GM04503 (cell line): Measurements from ENCODE around the gene GLDC.
"Not testable (repeated sequence)": the region's sequence is repeated elsewhere in the genome, so short reads cannot be mapped to it uniquely, and the experiment has no call there.

Experiments used
- DNase-seq: peaks from one replicate; pipeline ENCODE4 v3.0.0-alpha.2; 2012; ENCODE audit warnings: low read depth

GLDC gene

DNA sequence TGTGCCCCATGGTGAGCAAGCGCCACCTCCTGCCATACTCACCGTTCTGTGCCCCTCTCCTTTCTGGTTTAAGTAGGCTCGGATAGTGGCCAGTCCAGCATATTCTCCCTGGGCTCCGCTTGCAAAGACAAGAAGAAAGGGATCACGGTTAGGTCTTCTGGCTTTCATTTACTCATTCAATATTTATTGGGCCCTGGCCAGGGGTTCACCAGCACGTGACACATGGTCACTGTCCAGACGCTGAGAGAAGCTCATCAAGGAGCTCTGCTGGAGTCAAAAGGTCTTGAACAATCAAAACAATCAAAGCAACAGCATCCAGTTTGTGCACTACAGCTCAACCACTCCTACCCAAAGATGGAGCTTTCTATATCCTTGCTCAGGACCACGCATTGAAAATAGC, 80.2 kb downstream of the GLDC start:
- DNase-seq = no peak

DNA sequence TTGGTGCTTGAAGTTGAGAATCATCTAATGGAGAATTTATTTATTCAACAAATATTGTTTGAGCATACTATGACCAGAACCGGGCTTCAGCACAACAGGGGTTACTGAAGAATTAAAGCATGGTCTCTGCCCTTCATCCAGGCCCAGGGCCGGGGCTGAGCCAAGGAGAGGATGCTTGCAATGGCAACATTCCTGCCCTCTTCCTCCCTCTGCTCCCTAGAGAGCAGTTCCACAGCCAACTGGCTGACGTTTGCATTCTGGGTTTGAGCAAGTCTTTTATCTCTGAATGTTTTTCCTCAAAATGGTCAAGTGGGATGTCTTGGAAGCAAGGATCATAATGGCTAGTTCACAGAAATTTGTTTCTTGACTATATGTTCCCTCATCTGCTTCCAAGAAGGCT, 80.7 kb downstream of the GLDC start:
- DNase-seq = no peak

DNA sequence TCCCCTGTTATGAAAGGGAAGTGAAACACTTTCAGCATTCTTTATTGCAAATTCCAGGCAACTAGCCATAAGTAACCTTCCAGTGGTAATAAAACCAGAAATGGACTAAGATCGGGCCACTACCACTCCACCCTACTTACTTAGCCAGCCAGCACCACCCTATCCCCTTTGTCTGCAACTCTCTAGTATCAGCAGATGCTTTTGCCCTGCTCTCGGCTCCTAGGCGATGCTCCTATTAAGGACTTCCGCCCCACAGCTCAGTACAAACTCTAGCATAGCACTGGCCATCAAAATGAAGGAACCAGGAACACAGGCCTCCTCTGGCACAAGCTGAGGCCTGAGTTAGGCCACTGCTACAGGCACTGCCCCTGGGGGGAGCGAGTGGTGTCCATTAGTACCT, 81.2 kb downstream of the GLDC start:
- no peak for DNase-seq

DNA sequence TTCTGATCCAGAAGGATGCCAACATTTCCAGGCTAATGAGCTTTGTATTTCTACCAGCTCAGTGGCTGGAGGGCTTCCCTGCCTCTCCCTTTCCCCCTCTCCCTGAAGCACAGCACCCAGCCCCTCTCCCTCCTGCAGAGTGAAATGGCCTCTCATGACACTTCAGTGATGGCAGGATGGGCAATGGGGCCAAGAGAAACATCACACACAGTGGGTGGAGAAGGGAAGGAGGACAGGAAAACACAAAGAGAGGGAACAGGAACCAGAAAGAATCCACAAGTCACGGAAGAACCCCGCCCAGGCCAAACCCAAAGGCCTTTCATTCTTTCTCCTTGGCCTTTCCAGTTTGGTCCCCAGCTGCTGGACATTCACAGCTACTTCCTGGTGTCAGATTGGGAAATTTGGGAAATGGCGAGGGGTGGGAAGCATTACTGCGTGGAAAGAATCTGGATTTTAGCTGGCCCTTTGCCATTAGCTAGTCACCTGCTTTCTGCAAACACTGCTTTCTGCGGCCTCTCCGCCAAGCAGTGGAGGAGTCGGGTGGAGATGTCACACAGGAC, 82.6 kb downstream of the GLDC start:
- DNase-seq = no peak

DNA sequence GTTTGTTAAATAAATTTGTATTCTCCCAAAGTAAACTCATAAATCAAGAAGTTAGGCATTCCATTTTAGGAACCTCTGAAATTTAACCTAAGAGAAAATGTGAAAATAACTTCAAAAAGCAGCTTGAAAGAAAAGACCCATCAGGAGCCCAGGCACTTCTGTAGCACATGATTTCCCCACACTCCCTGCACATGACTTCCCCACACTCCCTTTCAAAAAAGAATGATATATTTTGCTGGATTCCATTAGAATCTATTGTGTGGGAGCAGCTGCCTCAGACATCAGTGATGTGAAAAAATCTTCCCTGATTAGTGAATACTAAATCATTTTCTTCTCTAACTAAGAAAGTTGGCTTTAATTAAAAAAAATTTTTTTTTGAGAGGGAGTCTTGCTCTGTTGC, 83.3 kb downstream of the GLDC start:
- no peak for DNase-seq

DNA sequence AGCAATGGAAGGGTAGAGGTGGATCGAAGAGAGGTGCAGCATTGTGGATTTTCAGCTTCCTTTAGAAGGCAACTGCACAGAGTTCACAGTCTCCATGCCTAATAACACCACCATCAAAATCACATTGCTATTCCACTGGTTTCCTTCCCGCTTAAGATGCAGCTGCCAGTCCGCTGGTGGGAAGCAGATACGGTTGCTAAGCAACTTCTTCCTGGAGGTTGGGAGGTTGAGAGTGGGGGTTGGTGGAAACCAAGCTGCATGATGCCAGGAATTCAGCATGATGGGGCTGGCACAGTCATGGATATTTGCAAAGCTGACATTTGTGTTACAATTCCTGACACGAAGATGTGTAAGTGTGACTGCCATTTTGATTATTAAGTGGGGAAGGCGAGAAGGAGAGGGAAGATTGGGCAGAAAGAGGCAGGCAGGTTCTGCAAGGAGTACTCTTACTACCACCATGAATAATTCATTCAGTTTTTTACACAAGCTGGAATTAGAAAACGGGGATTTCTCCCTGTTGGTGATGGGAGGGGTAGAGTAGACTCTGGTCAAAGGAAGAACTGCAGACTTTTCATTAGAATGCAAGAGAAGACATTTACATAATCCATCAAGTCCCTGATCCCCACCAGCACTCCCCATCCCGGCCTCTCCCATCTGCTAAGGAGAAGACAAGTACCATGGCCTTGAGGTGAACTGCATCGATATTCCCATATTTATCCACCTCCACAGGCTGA, 87.5 kb downstream of the GLDC start:
- DNase-seq = no peak

DNA sequence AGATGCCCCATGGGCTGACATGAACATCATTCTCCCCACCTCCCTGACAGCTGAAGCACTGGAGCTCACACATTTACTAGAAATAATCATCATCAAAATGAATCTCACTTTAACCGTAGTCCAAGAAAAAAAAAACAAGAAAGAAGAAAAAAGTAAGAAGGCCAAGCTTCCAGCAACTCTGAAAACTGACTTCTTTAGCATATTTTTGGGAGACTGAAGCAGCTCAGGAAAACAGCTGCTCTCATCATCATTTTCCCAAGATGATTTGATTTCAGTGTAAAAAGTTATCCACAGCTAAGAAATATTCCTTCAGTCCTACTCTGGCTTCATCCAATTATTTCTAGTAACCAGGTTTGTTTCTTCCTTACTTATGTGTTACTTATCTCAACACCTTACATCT, 91.7 kb downstream of the GLDC start:
- DNase-seq = no peak

DNA sequence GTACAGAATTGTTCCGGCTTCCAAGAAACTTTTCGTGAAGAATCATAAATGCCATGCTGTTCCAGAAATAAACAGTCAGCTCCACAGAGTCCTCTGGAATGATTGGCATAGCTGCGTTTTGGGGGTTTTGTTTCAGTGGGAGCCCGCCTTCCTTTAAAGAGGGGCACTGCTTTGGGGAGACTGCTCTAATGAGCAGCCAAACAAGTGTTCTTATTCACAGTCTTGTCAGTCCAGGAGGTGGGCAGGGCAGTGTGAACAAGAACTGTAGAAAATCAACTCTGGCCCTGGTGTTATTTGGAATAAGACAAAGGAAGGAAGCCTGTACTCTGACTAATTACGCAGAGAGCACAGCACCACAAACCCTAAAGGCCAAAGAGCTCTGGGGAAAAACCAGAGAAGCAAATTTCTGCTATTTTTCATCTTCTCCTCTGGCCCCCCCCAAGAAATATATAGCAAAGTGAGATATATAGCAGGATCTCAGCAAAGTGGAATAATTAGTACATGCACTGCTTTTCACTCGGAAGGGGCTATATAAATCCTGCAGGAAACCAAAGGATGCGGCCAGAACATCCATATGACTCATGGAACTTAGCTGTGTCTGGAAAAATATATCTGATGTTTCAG, 92.9 kb downstream of the GLDC start:
- DNase-seq = no peak

DNA sequence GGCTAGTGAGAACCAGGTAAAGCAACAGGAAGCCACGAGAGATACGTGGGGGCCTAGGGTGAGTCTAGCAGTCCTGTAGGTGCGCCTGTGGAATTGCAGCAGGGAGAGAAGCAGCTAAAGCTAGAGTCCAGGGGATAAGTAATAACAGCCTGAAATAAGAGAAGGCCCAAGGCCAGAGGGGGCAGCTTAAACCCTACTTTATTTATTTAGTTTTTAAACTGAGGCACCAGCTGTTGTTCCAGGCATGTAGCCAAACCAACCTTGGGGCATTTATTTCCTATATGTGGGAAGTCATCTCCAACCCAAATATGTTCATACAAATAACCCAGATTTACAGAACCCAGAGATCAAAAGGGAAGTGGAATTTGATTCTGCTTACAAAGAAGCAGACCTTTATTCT, 93.5 kb downstream of the GLDC start:
- DNase-seq = no peak

DNA sequence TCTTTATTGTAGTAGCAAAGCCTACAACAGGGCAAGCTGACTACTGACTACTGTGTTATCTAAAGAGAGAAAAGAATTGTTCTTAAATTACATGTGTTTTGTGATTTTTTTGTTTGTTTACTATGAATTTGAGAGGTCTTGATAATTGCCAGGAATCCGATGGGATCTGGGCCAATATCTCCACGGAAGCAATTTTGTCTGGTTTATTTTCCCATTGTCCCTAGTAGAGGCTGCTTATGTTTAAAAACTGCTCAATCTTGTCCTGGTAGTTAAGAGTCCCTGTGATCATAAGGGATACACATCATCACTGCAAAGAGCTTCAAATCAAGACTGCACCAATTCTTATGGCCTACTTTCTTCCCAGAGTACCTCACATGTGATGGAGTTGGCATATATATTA, 94.4 kb downstream of the GLDC start:
- DNase-seq = no peak

DNA sequence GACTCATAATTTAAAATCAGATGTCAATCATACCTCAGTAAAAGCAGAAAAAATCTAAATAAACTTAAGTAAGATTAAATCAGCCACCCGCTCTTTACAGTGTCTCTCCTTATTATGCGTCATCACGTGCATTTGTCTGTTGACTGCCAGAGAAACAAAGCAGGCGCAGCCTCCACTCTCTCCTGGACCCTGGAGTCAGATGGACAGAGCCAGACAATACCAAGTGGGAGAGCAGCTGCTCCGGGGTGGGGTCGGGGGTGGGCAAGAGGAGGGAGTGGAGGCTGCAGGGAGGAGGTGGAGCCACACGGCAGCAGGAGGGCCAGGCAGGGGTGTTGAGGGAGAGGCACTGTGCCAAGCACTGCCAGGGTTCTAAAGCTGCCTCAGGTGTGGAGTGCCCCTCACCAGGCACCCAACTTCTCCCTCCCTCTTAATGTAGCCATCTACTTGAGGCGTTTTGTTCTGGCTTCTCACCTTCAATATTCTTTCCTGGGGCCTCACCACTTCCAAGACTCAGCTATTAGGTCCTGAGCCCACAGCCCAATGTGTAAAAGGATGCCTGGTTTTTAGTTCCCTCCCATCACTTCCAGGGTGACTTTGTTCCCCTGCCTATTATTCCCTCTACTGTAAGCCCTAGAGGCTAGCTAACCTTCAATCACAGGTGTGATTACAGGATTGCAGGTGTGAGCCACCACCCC, 96.3 kb downstream of the GLDC start:
- DNase-seq = no peak

DNA sequence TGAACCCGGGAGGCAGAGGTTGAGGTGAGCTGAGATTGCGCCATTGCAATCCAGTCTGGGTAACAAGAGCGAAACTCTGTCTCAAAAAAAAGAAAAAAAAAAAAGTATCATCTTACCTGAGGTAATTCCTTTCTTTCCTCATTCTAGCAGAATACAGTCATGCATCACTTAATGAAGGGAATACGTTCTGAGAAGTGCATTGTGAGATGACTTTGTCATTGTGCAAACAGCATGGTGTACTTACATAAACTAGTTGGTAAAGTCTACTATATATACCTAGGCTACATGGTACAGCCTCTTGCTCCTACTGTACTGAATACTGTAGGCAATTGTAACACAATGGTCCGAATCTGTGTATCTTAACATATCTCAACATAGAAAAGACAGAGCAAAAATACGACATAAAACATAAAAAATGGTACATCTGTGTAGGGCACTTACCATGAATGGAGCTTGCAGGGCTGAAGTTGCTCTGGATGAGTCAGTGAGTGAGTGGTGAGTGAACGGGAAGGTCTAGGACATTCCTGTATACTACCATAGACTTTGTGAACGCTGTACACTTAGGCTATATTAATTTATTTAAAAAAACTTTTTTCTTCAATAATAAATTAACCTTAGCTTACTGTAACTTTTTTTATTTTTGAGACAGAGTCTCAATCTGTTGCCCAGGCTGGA, 100.4 kb downstream of the GLDC start:
- DNase-seq = no peak

DNA sequence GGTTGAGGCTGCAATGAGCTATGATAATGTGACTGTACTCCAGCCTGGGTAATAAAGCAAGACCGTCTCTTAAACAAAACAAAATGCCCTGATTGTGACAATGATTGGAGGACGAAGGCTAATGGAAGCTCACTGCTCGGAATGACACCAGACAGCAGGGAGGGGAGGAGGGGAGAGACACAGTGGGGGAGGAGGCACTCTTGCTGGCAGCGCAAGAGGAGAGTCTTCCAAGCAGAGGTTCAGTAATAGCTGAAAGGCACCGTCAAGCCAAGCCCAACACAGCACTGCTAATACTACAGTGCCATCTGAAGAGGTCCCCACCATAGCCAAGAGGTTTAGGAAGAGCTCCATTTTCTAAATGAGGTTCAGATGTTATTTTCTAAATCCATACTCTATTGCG, 102.3 kb downstream of the GLDC start:
- DNase-seq = no peak

DNA sequence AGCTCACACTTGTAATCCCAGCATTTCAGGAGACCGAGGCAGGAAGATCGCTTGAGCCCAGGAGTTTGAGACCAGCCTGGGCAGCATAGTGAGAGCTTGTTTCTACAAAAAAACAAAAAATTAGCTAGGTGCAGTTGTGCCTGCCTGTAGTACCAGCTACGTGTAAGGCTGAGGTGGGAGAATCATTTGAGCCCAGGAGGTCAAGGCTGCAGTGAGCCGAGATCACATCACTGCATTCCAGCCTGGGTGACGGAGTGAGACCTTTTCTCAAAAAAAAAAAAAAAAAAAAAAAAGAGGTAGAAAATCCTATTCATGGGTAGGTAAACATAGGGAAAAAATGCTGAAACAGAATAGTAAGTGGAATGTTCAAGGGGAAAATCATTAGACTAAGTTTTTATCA, 102.9 kb downstream of the GLDC start:
- not testable (repeated sequence) for DNase-seq

DNA sequence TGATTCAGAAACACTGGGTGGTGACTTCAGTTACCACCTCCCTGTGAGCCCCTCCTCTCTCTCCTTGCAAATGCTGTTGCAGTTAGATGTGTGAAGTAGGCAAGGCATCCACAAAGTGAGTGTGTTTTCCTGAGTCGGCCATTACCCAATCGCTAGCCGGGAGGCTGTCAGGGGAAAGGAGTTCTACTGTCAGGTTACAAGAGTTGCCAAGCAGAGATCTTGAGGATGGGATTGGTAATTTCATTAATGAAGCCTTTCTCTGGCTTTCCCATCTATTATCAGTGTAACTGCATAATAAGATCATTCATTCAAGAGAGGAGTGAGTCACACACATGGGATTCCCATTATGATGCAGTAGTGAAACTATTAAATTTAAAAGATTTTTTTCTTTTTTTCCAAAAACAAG, 106.9 kb downstream of the GLDC start:
- DNase-seq = no peak

DNA sequence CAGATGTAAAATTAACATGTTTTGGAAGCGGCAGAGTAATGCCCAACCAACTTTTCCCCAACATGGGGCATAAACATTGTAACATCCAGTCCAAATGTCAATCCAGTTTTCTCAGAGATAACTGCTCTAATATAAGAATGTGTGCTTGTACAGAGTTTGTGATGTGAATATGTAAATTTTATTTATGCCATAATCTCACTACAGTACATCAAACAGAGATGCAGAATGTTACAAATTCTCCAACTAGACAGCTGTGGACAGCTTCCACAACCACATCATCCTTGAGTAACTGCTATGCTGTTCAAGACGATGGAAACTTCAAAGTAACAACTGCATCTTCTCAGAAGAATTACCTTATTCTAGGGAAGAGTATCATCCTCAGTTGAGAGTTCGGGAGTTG, 109.9 kb downstream of the GLDC start:
- no peak for DNase-seq

DNA sequence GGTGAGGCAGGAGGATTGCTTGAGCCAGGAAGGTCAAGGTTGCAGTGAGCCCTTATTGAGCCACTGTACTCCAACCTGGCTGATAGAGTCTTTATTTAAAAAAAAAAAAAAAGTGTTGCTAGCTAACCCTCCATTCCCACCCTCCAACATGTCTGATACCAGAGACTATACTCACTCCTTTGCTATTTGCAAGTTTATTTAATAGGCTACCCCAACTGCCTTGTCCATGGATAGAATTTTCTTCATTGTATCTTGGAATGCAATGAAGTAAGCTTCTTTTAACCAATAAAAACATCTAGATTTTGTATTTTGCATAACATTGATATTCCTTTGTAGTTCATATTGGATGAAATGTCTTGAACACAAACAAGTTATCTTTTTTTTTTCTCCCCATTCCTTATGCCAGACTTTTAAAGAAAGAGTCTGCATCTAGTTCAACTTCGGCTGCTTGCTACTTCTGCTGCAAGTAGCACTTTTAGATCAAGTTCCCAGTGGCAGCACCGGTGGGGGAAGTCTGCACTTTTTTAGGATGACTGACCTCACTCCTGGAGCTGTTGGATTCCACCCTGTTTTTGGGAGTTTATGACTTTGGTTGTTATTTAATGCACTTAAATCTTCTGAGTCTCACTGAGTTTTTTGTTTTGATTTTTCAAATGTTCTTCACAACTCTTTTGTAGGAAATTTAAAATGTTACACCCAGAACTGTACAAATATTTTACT, 120.0 kb downstream of the GLDC start:
- no peak for DNase-seq

DNA sequence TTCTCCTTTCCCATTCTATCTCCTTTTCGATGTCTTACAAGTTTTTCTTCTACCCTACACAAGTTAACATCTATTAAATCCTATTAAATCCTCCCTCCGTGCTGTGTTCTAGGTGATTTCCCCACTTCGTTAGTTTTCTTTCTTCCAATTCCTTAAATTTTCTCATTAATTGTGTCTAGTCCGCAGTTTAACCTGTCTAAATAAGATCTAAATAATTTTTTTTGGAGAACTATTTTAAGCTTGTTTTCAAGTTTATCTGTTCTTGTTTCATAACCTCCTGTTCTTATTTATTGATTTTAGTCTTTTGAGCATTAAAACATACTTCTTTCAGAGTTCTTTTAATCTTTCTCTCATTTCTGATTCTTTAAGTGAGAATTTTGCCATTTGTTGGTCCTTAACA, 123.3 kb downstream of the GLDC start:
- no peak for DNase-seq

DNA sequence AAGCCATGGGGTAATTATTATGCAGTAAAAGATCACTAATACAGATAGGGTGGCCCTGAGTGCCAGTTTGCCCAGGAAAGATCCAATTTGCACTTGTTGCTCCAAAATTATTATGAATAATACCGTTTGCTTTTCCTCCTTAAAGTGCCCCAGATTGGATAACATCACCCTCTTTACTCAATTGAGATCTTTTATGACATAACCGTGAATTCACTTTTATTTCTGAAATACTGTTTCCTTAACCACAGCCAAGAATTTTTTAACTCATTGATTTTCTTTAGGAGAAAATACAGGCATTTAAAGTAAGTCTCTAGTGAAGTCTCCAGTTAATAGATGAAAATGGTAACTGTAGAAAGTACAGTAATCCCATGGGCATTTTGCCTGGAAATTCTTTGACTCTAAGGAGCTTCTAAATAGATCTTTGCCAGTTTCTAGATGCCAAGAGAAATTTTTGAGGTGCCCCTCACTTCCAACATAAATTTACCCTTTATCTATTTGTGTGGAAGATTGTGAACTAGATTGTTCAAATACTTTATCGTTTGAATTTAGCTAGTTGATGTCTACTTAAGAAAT, 133.4 kb downstream of the GLDC start:
- DNase-seq = no peak

DNA sequence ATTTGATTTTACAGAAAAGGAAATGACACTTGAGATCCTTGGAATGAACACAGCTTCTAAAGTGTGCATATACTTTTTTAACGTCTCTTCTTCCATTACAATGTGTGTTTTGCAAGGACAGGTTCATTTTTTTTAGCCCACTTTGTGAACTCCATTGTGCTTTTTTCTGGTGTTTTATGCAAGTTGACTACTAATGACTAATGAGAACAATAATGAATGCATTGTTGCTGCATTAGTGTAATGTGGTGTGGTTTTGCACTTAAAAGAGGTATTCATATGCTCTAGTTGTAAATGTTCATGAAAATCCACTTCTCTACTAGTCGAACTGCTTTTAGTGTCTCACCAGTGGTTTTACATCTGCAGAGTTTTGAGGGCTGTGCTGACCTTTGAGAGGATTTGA, 139.0 kb downstream of the GLDC start:
- DNase-seq = no peak

DNA sequence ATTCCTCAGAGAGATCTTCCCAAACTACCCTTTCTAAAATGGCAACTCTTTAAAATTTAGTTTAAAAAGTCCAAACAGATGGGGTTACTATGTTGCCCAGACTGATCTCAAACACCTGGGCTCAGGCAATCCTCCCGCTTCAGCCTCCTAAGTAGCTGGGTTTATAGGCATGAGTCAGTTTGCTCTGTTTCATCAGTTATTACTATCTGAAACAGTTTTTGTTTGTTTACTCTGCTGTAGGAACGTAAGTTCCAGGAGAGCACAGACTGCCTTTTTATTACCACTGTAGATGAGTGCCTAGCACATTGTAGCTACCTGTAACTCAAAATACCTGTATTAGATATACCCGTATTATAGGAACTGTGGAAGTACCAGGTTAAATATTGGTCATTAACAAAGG, 143.1 kb downstream of the GLDC start:
- DNase-seq = no peak
